ENCODE data around the gene RPTOR.

- TF ChIP-seq, protein P1, sequence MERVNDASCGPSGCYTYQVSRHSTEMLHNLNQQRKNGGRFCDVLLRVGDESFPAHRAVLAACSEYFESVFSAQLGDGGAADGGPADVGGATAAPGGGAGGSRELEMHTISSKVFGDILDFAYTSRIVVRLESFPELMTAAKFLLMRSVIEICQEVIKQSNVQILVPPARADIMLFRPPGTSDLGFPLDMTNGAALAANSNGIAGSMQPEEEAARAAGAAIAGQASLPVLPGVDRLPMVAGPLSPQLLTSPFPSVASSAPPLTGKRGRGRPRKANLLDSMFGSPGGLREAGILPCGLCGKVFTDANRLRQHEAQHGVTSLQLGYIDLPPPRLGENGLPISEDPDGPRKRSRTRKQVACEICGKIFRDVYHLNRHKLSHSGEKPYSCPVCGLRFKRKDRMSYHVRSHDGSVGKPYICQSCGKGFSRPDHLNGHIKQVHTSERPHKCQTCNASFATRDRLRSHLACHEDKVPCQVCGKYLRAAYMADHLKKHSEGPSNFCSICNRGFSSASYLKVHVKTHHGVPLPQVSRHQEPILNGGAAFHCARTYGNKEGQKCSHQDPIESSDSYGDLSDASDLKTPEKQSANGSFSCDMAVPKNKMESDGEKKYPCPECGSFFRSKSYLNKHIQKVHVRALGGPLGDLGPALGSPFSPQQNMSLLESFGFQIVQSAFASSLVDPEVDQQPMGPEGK (CRISPR knock-in tag; IDR thresholded peaks at IDR 0.05; ENCODE audit: borderline replicate concordance) = no peak
- no peak for TF ChIP-seq RARB (CRISPR knock-in tag; IDR thresholded peaks at IDR 0.05)
- no peak for TF ChIP-seq ARNTL (CRISPR knock-in tag; IDR thresholded peaks at IDR 0.05; ENCODE audit: borderline replicate concordance, low read depth)
These were observed 135.2 kb downstream of the RPTOR start for GRCh38 chr17:80679816-80680215.

Data from SK-N-SH treated with all-trans-retinoic acid at 6 μM for 48 hours (cell line).